IPS-NIHi7 (cell line): Measurements from ENCODE around the gene CHCHD1.
"Not testable (repeated sequence)": the region's sequence is repeated elsewhere in the genome, so short reads cannot be mapped to it uniquely, and the experiment has no call there.

Experiments
- DNase-seq: peaks from one replicate; pipeline ENCODE4 v3.0.0; 2012; ENCODE audit warnings: mixed read lengths; ENCODE audit errors: extremely low spot score

The CHCHD1 gene

DNA sequence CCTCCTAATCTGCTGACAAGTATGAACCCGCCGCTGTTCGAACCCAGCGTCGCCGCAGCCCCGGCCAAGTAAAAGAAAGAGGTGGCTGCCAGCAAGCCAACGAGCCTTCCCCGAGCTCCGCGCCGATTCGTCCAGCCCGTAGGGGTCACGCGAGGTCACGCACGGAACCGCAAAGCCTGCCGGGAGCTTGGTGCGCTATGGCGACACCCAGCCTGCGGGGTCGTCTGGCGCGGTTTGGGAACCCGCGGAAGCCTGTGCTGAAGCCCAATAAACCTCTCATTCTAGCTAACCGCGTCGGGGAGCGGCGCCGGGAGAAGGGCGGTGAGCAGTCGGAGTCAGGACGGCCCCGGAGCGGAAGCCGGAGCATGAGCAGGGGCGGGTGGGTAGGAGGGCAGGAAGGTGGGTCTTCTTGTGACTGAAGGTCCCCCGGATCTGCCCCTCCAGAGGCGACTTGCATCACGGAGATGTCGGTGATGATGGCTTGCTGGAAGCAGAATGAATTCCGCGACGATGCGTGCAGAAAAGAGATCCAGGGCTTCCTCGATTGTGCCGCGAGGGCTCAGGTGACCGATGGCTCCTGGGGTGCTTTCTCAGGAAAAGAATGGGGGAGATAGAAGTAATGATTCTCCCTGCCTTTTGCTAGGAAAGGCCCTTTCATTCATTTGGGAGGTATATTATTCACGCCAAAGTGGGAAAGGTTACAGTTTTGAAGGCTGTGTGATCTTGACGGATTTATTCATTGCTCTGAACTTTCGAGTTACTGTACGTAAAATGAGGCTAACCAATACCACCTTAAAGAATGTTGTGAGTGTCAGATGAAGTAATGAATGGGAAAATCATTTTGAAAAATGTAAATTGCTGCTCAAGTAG, at the start of gene CHCHD1:
TSS of gene CHCHD1 (plus strand) at position 170 of the 870 bp plus-strand sequence. CDS start at position 198, 28 bp downstream.
- DNase-seq = peak; percentile 93

DNA sequence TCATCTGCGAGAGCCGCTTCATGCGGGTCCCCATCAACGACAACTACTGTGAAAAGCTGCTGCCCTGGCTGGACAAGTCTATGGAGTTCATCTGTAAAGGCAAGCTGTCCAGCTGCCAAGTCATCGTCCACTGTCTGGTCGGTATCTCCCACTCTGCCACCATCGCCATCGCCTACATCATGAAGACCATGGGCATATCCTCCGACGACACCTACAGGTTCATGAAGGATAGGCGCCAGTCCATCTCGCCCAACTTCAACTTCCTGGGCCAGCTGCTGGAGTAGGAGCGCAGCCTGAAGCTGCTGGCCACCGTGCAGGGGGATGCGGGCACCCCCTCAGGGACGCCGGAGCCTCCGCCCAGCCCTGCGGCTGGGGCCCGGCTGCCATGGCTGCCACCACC, 49.4 kb upstream of the CHCHD1 start:
- DNase-seq = no peak

DNA sequence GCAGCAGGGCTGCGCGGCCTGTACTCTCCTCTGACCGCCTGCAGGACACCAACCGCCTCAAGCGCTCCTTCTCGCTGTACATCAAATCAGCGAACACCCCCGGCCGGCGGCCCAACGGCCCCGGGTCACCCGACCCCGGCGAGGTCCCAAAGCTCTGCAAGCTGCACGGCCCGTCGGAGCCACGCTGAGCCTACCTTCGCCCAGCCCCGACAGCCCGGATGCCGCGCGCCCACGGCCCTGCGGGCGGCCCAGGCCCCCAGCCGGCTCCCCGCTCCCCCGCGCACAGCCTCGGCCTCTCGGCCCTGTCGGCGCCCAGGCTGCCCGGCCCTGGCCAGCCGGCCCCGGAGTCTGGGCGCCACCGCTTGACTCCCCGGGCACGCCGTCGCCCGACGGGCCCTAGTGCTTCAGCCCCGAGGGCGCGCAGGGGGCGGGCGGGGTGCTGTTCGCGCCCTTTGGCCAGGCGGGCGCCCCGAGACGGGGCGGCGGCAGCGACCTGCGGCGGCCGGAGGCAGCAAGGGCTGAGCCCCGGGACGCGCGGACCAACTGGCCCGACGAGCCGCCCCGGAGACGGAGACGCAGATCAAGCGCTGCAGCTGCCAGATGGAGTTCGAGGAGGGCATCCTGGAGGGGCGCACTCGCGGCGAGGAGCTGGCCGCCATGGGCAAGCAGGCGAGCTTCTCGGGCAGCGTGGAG, 48.8 kb upstream of the CHCHD1 start:
- no peak for DNase-seq

DNA sequence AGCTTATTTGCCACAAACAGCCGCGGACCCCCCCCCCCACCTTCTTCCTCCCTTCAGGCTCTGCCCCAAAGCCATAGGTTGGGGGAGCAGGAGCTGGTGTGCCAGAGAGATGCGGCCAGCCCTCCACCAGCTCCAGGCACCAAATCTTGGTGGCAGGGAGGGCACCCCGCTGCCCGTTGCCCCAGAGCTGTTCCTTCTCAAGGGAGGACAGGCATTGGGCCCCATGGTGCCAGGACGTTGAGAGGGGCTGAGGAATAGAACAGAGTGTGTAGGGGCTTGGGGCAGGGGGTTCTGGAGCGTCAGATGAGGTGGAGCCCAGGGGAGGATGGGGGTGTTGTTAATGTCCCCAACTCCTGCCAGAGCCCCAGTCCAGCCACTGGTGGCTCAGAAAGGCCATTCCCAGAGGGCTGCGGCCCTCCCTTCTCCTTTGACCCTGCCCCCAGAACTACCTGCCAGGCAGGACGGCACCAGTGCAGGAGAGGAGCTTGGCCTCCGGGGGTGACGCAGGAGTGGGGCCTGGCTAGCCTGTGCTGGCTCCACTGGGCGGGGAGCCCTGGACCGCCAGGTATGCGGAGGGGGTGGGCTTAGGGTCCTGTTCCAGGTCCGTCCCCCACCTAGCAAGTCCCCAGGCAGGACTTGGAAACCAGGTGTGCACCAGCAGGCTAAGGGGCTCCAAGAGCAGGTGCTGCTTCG, 47.7 kb upstream of the CHCHD1 start:
- no peak for DNase-seq

DNA sequence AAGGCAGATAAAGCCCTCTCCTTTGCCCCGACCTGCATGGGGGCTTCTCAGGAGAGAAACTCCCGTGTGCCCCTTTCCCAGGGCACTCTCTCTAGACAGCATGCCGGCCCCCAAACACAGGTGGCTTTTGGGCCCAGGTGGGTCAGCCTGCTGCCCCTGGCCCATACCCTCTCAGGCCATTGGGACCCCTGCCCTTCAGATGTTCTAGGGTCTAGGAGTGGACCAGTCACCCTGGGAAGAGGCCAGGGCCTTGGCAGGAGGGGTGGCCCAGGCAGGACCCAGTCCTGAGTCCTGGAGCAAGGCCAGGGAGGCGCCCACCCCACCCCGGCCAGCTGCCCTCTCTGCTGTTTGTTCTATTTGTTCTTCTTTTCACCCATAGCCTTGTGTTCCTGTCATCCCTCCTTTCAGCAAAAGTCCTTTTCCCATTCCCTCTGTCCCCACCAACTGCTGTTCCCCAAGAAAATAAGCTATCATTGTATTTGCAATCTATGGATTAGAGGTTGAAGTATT, 47.0 kb upstream of the CHCHD1 start:
- DNase-seq = no peak

DNA sequence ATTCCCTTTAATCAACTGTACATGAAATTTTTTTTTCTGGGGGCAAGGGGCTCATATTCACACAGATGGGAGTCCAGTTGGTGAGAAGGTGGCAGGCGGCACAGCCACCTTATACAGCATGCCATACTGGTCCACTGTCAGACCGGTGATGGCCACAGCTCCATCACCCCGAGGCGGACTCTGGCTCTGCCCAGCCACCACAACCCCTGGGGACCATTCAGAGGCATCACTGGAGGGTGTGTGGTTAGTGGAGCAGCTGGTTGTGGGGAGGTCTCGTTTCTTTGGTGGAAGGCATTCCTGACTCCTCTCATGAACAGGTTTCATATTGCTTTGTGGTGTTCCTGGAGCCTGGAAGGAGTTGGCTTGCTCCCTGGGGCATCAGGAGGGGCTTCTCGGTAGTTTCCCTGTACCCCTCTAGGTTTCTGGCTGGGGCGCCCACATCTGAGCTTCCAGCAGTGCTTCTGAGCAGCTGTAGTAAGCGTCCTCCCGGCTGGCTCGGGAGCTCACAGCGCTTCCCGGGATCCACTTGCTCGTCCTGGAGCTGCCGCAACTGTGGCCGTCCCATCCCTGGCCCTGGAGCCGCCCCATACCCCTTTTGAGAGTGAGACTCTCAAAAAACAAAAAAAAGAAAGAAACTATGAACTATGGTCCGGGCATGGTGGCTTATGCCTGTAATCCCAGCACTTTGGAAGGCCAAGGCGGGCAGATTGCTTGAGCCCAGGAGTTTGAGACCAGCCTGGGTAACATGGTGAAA, 41.2 kb upstream of the CHCHD1 start:
- not testable (repeated sequence) for DNase-seq

DNA sequence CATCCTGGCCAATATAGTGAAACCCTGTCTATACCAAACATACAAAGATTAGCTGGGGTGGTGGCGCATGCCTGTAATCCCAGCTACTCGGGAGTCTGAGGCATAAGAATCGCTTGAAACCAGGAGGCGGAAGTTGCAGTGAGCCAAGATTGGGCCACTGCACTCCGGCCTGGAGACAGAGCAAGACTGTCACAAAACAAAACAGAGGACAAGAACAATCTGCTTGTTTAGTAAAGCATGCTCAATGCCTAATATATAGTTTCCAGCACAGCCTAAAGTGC, 39.5 kb upstream of the CHCHD1 start:
- DNase-seq = no peak

DNA sequence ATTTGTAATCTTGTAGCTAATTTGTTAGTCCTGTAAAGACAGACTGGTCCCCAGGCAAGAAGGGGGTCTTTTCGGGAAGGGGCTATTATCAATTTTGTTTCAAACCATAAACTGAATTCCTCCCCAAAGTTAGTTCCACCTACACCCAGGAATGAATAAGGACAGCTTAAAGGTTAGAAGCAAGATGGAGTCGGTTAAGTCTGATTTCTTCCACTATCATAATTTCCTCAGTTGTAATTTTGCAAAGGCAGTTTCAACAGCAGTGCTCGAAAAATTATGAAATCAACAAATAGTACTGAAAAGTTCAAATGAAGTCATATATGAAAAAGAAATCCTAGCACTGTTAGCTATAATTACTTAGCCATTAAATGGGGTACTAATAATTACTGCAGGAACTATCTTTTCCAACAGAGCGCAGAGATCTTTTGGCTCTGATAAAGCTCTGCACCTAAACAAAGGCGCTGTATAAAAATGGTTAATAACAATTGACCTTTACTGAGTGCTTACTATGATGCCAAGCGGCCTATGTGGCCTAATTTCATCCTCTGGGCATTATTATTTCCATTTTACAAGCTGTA, 38.4 kb upstream of the CHCHD1 start:
- no peak for DNase-seq

DNA sequence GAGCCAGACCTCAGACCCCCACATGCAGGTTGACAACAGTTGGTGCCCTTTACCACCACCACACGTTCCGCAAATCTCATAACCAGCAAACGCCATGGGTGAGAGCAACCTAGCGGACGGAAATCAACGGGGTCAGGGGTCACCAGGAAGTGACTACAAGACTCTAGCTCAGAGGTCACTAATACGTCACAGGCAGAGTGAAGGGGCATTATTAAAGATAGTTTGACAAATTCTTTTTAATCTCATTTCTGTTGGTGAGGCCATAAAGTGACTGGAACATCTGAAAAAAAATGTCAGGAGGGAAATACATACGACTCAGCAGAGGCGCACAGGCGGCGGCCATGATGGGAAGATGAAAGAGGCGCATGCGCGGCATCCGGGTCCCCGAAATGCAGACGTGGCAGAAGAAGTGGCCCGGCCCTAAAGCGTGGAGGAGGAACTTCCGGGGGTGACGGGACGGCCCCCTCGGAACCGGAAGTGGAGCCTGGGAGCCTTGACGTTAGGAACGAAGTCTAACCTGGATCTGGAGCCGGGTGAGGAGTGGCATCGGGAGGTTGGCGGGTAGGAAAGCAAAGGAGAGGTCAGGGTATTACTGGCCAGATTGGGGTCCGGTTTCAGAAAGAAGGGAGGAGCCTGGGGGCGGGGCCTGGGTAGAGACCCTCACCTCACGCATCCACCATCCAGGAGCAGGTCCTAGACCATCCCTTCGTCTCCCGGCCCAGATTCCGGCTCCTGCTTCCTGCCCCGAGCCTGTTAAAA, 37.8 kb upstream of the CHCHD1 start, which contains the start of gene SEC24C:
TSS of gene SEC24C (plus strand) at position 468 of the 759 bp plus-strand sequence. CDS start 2,461 bp downstream, outside the sequence.
- peak; percentile 97 for DNase-seq

DNA sequence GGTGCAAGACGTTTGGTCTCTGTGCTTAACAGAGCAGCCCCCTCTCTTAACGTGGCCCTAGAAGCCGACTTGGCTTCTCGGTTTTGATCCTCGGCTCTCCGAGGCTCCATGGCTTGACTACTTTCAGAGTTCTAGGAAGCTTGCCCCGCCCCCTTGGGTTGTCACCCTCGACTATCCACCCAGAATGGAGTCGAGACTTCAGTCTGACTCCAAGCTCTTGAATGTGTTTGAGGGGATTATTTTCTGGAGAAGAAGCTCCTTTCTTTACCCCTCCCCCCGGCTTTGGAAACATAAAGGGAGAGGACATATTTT, 37.2 kb upstream of the CHCHD1 start:
- DNase-seq = peak; percentile 69

DNA sequence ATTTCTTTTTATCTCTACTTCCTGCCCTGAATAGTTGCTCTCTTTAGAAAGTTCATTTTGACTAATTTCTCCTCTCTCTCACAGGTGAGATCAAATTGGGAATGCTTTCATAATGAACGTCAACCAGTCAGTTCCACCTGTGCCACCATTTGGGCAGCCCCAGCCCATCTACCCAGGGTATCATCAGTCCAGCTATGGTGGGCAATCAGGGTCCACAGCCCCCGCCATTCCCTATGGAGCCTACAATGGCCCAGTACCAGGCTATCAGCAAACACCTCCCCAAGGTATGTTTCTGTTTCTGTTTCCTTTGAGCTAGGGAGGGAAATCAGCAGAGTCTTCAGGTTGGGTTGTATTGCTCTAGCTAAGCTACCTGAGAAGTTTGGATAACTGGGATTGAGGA, 35.1 kb upstream of the CHCHD1 start:
- no peak for DNase-seq

DNA sequence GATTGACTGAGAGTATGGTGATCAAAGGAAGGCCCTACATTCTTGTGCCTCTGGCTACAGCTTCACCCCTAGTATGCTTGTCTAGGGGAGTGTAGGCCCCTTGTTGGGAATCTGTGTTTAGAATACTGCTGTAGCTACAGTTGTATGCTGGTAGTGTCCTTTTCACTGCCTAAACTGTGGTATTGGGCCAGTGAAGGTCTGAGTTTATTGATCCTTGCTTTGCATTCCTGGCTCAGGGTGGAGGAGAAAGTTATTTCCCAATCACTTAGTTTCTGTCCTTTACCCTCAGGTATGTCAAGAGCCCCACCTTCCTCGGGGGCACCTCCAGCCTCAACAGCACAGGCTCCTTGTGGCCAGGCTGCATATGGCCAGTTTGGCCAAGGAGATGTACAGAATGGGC, 31.0 kb upstream of the CHCHD1 start:
- DNase-seq = no peak

DNA sequence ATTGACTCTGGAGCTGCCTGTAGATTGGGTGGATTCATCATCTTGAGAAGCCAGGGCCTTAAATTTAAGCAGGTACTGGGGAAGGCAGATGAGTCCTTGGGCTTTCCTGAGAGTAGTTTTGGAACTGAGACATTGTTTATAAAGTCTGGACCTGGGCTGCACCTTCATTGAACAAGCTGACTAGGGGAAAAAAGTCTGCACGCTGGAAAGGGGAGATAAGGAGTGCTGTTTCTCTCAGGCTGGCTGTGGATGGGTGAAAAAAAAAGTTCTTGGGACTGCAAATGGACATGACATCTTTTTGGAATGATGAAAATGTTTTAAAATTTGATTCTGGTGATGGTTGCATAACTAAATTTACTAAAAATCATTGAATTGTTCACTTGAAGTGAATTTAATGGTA, 25.7 kb upstream of the CHCHD1 start:
- no peak for DNase-seq

DNA sequence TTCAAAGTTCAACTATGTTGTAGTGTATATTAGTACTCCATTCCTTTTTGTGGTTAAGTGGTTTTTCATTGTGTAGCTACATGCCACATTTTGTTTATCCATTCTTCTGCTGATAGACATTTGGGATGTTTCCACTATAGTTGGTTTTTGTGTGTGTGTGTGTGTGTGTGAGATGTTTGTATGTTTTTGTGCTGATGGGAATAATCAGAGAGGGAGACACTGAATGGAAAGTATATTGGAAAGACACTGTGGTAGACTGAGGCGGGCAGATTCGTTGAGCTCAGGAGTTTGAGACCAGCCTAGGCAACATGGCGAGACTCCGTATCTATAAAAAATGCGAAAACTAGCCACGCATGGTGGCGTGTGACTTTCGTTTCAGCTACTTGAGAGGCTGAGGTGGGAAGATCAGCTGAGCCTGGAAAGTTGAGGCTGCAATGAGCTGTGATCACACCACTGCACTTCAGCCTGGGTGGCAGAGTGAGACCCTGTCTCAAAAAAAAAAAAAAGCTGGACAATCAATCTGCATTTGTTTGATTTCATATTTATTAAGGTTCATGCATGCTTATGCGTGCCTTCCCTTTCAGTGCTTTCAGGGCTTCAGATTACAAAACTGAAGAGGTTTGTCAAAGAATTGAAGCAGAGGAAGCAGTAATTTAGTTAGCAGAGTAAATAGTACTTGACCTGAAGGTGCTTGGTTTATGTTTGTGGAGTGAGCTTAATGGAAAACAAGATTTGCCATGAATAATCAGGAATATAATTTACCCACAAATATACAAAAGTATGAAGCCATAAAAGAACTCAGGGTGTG, 22.9 kb upstream of the CHCHD1 start:
- DNase-seq = no peak

DNA sequence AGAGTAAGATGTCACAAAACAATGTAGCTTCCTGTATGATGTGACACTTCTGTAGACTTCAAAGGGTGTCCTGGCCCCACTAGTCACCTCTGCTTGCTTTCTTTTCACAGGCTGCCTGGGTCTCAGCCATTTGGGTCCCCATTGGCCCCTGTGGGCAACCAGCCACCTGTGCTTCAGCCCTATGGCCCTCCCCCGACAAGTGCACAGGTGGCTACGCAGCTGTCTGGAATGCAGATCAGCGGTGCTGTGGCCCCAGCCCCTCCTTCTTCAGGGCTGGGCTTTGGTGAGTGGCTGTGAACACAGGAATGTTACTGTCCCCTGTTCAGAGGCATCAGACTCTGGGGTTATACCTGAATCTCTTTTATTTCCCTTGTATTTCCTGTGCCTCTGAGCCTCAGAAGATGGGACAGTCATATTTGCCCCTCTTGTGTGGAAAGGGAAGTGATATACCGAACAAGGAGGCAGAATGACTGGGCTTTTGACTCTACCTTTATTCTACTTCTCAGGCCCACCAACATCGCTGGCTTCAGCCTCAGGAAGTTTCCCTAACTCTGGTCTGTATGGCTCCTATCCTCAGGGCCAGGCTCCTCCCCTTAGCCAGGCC, 22.2 kb upstream of the CHCHD1 start:
- no peak for DNase-seq

DNA sequence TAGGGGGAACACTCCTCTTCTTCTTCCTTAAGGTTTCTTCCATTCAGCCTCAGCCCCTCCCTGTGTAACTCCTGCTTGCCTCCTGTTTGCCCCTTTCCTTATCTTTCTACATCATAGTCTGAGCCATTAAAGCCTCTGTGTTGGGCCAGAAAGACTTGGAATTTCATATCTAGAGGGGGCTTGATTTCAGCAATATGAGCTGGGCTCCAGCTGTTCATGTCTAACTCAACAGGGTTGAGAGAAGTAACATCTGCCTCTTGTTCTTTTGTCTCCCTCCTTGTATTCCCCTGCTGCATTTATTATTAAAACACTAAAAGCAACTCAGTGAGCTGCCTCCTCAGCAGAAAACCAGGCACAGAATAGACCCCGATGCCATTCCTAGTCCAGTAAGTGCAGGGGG, 20.1 kb upstream of the CHCHD1 start:
- DNase-seq = no peak

DNA sequence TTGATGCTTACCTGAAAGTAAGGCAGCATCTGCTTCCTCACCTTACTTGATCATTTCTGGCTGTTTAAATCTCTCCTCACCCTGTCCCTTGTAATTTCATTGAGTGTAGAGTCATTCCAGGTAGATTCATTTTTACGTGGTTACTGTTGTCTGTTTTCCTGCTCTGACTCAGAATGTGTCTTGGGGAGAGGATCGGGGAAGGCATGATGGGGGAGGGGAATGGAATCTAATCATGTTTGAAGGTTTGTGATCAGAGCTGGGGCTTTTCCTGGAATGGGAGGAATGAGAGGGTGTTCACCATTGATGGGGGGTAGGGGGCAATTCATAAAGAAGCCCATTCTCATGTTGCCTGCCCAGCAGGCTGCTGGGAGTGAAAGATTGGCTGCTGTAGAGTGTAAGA, 18.9 kb upstream of the CHCHD1 start:
- no peak for DNase-seq

DNA sequence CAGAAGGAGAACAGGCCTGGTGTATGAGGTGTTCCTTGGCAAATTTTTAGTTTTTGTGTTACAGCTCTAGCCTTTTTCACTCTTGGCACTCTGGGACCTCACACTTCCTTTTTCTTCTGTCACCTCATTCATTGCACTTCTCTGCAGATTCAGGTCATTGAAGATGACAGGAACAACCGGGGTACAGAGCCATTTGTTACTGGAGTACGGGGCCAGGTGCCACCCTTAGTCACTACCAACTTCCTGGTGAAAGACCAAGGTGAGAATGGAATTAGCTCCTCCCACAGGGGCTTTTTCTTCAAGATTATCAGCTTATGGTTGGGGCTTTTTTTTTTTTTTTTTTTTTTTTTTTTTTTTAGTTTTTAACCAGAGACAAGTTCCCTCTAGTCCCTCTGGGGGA, 18.5 kb upstream of the CHCHD1 start:
- DNase-seq = no peak

DNA sequence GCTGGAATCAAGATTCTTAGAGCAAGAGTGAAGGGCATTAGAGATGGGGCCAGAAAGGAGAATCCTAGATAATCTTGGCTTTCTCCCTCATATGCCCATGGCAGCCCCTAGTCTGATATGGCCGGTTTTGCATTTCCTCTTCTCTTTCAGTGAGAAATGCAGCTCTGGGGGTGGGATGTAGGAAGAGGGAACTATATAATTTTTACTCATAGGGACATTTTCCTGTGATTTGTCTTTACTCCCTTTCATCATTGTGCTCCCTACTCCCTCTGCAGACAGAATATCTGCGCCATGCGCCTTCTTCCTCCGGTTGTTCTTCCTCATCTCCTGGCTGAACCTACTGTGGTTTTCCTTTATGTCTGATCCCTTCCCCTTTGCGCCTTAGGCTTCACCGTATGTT, 16.8 kb upstream of the CHCHD1 start:
- no peak for DNase-seq

DNA sequence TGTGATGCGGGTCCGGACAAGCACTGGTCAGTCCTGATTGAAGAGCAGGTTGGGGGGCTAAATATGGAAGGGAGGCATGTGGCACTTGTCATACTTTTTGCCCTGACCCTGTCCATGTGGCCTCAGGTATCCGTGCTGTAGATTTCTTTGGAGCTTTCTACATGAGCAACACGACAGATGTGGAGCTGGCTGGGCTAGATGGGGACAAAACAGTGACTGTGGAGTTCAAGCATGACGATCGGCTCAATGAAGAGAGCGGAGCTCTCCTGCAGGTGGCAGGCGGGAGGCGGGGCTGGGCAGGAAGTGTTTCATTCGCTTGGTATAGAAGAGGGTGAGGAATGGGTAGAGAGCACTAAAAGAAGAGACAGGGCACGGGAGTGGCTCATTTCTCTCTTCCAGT, 13.0 kb upstream of the CHCHD1 start:
- peak; percentile 40 for DNase-seq
